Uterus (tissue), 2 donors: Measurements from ENCODE around the gene PVR.

ENCODE experiments used
- CTCF ChIP-seq, 4 experiments: fragments of 200-600 bp in 2 of 4; fragments of 450-650 bp in 2 of 4; sonication (generic) in 2 of 4; IDR thresholded peaks; one replicate each; pipeline ENCODE4 v1.5.1; 2016 to 2019; ENCODE audit warnings: antibody characterized with exemption in 4 of 4, mild to moderate bottlenecking in 2 of 4, moderate library complexity in 1 of 4
- POLR2A ChIP-seq, 2 donors: fragments of 450-650 bp; IDR thresholded peaks; one replicate each; pipeline ENCODE4 v1.6.1; 2016; ENCODE audit warnings: antibody characterized with exemption in 2 of 2, mild to moderate bottlenecking in 1 of 2, moderate library complexity in 1 of 2

DNA sequence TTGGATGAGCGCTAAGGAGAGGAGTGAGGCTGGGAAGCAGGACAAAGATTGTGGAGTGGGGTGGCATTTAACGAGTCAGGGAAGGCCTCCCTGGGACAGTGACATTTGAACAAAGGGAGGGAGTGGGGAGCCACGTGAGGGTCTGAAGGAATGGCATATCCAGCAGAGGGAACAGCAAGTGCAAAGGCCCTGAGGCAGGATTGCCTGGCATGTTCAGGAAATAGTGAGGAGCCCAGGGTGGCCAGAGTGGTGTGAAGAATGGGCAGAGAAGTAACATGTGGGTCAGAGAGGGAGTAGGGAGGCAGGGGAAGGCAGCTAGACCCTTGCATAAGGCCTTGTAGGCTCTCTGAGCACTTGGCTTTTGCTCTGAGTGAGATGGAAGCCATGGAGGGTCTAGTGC, 14.9 kb upstream of the PVR start:
- TF ChIP-seq POLR2A (IDR thresholded peaks at IDR 0.05) (no peak), CTCF (IDR thresholded peaks at IDR 0.05) (no peak)
